Measurements from ENCODE around the gene RASA3. TPM values are rescaled to one million over a fixed set of nuclear protein-coding genes. Genes with fewer than 3 reads are reported as not detected.

The RASA3 gene
- total RNA-seq, 1 experiment from 2014 or later = 18.6 TPM

GRCh38 chr13:114055766-114056165 lies 76.7 kb downstream of the RASA3 start:
- H3K4me1 ChIP-seq (ENCODE audit: control insufficient read depth in 1 of 2, insufficient read depth in 2 of 2, low read length in 2 of 2) = no peaks in the 10 kb centered on the region
- H3K27ac ChIP-seq (ENCODE audit: low read depth, low read length) = no peak overlapping the region
- BruUV-seq (replicated peaks) = no TSS peak
- no peaks in the 10 kb centered on the region for H3K9me3 ChIP-seq (ENCODE audit: control insufficient read depth in 1 of 2, insufficient read depth in 1 of 2, low read depth in 1 of 2, low read length in 2 of 2)
- no peak overlapping the region for H3K4me2 ChIP-seq (ENCODE audit: low read length)
- no peak overlapping the region for H3K4me3 ChIP-seq (replicated peaks in 1 of 2; ENCODE audit: low read depth in 1 of 2, low read length in 2 of 2)
- H3K9me2 ChIP-seq (ENCODE audit: insufficient read depth) = no peaks in the 10 kb centered on the region
- H2AFZ ChIP-seq (ENCODE audit: low read depth, low read length, poor library complexity, severe bottlenecking) = no peak overlapping the region
- no peak for DNase-seq (ENCODE audit: low read depth, low spot score)
- ChIA-PET POLR2A (no interaction called here), RAD21 (ENCODE audit: low non-redundant PET in 1 of 2, low total read pairs in 2 of 2, uncharacterized antibody in 2 of 2, unreplicated experiment in 2 of 2) (no interaction called here), CTCF (no interaction called here)
- intact Hi-C loops (cut with micrococcal nuclease) = no loop called here
- H3K36me3 ChIP-seq (ENCODE audit: control insufficient read depth in 1 of 2, insufficient read depth in 2 of 2, low read length in 2 of 2) = no peaks in the 10 kb centered on the region
- no peak for ATAC-seq
- H3K27me3 ChIP-seq (ENCODE audit: insufficient read depth, low read length) = no peaks in the 10 kb centered on the region
- H4K20me1 ChIP-seq (ENCODE audit: insufficient read depth) = no peaks in the 10 kb centered on the region
- TF ChIP-seq POLR2A (IDR thresholded peaks at IDR 0.05; ENCODE audit: borderline replicate concordance, extremely low read depth, insufficient read depth, insufficient read length) (no peak), CEBPB (IDR thresholded peaks at IDR 0.05; ENCODE audit: low read depth) (no peak), RAD21 (IDR thresholded peaks at IDR 0.05; ENCODE audit: low read depth) (no peak), EZH2 (IDR thresholded peaks at IDR 0.05) (no peak), YY1 (IDR thresholded peaks at IDR 0.05; ENCODE audit: extremely low read depth, insufficient replicate concordance, low read depth, low read length) (no peak), EGR1 (IDR thresholded peaks at IDR 0.05; ENCODE audit: low read depth) (no peak), SP1 (IDR thresholded peaks at IDR 0.05; ENCODE audit: low read depth) (no peak), SRF (IDR thresholded peaks at IDR 0.05; ENCODE audit: low read depth) (no peak), EZH2phosphoT487 (IDR thresholded peaks at IDR 0.05; ENCODE audit: borderline replicate concordance) (no peak), SIN3A (IDR thresholded peaks at IDR 0.05; ENCODE audit: low read depth) (no peak), ZFX (IDR thresholded peaks at IDR 0.05) (no peak), TCF7L2 (IDR thresholded peaks at IDR 0.05; ENCODE audit: borderline replicate concordance, extremely low read depth, insufficient read depth, insufficient read length) (no peak), ELF1 (IDR thresholded peaks at IDR 0.05; ENCODE audit: borderline replicate concordance, low read depth) (no peak), FOSL1 (IDR thresholded peaks at IDR 0.05; ENCODE audit: low read depth) (no peak)
- TF ChIP-seq, protein P1, sequence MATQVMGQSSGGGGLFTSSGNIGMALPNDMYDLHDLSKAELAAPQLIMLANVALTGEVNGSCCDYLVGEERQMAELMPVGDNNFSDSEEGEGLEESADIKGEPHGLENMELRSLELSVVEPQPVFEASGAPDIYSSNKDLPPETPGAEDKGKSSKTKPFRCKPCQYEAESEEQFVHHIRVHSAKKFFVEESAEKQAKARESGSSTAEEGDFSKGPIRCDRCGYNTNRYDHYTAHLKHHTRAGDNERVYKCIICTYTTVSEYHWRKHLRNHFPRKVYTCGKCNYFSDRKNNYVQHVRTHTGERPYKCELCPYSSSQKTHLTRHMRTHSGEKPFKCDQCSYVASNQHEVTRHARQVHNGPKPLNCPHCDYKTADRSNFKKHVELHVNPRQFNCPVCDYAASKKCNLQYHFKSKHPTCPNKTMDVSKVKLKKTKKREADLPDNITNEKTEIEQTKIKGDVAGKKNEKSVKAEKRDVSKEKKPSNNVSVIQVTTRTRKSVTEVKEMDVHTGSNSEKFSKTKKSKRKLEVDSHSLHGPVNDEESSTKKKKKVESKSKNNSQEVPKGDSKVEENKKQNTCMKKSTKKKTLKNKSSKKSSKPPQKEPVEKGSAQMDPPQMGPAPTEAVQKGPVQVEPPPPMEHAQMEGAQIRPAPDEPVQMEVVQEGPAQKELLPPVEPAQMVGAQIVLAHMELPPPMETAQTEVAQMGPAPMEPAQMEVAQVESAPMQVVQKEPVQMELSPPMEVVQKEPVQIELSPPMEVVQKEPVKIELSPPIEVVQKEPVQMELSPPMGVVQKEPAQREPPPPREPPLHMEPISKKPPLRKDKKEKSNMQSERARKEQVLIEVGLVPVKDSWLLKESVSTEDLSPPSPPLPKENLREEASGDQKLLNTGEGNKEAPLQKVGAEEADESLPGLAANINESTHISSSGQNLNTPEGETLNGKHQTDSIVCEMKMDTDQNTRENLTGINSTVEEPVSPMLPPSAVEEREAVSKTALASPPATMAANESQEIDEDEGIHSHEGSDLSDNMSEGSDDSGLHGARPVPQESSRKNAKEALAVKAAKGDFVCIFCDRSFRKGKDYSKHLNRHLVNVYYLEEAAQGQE (IDR thresholded peaks at IDR 0.05; ENCODE audit: low read depth) = no peak
- TF ChIP-seq, protein P2, sequence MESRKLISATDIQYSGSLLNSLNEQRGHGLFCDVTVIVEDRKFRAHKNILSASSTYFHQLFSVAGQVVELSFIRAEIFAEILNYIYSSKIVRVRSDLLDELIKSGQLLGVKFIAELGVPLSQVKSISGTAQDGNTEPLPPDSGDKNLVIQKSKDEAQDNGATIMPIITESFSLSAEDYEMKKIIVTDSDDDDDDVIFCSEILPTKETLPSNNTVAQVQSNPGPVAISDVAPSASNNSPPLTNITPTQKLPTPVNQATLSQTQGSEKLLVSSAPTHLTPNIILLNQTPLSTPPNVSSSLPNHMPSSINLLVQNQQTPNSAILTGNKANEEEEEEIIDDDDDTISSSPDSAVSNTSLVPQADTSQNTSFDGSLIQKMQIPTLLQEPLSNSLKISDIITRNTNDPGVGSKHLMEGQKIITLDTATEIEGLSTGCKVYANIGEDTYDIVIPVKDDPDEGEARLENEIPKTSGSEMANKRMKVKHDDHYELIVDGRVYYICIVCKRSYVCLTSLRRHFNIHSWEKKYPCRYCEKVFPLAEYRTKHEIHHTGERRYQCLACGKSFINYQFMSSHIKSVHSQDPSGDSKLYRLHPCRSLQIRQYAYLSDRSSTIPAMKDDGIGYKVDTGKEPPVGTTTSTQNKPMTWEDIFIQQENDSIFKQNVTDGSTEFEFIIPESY (IDR thresholded peaks at IDR 0.05; ENCODE audit: extremely low read depth, insufficient replicate concordance, low read length) = no peak
- peaks cover 13% of the 10 kb centered on the region; the same call in 1 of the 2 replicates for H3K79me2 ChIP-seq (ENCODE audit: insufficient read depth, low read length)
- H3K9ac ChIP-seq (ENCODE audit: low read length) = no peak overlapping the region

All from HCT116 (cell line).